Measurements from ENCODE around the gene DIPK1A.

Gene DIPK1A

DNA sequence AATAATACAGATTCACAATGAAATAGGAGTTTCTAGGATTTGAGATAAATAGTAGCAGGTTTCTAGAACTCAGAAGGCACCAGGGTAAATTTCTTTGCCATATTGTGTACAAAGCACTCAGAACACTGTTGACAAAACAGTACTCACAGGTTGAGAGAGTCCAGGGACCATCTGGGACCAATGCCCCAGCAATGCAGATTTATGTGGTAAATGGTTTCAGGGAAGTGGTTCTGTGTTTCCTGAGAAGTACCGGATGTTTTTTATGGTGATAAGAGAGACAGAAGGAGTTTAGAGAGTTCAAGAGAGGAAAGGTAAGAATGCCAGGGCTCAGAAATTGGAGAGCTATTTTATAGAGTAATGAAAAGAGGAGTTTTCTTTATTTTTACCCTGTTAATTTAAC lies 29.6 kb upstream of the DIPK1A start:
- H3K36me3 Mint-ChIP-seq (ENCODE audit: low read depth): no peaks in the 10 kb centered on the region
- DNase-seq: no peak
- no peak overlapping the region for H3K4me3 Mint-ChIP-seq
- no peak overlapping the region for H3K27ac Mint-ChIP-seq
- H3K4me1 Mint-ChIP-seq: peaks cover 3% of the 10 kb centered on the region
- peaks cover 6% of the 10 kb centered on the region for H3K27me3 Mint-ChIP-seq (ENCODE audit: low read depth, poor library complexity)
- TF ChIP-seq, protein P1, sequence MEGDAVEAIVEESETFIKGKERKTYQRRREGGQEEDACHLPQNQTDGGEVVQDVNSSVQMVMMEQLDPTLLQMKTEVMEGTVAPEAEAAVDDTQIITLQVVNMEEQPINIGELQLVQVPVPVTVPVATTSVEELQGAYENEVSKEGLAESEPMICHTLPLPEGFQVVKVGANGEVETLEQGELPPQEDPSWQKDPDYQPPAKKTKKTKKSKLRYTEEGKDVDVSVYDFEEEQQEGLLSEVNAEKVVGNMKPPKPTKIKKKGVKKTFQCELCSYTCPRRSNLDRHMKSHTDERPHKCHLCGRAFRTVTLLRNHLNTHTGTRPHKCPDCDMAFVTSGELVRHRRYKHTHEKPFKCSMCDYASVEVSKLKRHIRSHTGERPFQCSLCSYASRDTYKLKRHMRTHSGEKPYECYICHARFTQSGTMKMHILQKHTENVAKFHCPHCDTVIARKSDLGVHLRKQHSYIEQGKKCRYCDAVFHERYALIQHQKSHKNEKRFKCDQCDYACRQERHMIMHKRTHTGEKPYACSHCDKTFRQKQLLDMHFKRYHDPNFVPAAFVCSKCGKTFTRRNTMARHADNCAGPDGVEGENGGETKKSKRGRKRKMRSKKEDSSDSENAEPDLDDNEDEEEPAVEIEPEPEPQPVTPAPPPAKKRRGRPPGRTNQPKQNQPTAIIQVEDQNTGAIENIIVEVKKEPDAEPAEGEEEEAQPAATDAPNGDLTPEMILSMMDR (IDR thresholded peaks at IDR 0.05): no peak
- H3K9me3 Mint-ChIP-seq: no peaks in the 10 kb centered on the region

DNA sequence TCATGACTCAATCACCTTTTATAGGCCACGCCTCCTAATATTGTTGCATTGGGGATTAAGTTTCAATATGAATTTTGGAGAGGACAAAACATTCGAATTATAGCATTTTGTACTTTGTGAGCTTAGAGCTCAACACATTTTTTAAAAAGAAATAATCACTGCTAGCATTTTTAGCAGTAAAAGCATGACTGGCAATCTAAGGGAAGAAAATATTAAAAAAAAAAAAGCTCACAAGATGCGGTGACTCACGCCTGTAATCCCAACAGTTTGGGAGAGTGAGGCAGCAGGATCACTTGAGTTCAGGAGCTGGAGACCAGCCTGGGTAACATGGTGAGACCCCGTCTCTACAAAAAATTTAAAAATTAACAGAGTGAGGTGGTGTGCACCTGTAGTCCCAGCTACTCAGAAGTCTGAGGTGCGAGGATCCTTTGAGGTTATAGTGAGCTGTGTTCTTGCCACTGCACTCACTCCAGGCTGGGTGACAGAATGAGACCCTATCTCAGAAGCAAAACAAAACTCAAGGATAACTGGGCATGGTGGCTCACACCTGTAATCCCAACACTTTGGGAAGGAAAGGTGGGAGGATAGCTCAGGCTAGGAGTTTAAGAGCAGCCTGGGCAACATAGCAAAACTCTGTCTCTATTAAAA lies 28.8 kb upstream of the DIPK1A start:
- no peaks in the 10 kb centered on the region for H3K36me3 Mint-ChIP-seq (ENCODE audit: low read depth)
- H3K4me1 Mint-ChIP-seq: peaks cover 3% of the 10 kb centered on the region
- H3K27me3 Mint-ChIP-seq (ENCODE audit: low read depth, poor library complexity): peaks cover 6% of the 10 kb centered on the region
- no peaks in the 10 kb centered on the region for H3K9me3 Mint-ChIP-seq
- no peak overlapping the region for H3K27ac Mint-ChIP-seq
- no peak for DNase-seq
- TF ChIP-seq, protein P1 (IDR thresholded peaks at IDR 0.05): no peak
- H3K4me3 Mint-ChIP-seq: no peak overlapping the region

DNA sequence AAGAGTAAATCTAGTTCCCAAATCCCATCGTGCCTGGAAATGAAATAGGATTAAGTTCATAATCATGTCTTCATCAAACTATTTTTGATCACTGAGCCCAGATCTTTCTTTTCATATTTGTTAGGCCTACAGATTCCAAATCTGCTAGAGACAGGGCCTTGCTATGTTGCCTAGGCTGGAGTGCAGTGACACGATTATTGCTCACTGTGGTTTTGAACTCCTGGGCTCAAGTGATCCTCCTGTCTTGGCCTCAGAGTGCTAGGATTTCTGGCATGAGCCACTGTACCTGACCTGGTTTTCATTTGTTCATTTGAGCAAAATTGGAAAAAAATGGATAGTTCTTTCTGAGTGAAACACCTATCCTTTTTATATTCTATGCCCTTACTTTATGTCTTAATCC lies 28.0 kb upstream of the DIPK1A start:
- TF ChIP-seq, protein P1 (IDR thresholded peaks at IDR 0.05): no peak
- no peak for DNase-seq
- Mint-ChIP-seq H3K4me1 (peaks cover 3% of the 10 kb centered on the region), H3K9me3 (no peaks in the 10 kb centered on the region), H3K27me3 (ENCODE audit: low read depth, poor library complexity) (peaks cover 4% of the 10 kb centered on the region), H3K27ac (no peak overlapping the region), H3K4me3 (no peak overlapping the region), H3K36me3 (ENCODE audit: low read depth) (no peaks in the 10 kb centered on the region)

DNA sequence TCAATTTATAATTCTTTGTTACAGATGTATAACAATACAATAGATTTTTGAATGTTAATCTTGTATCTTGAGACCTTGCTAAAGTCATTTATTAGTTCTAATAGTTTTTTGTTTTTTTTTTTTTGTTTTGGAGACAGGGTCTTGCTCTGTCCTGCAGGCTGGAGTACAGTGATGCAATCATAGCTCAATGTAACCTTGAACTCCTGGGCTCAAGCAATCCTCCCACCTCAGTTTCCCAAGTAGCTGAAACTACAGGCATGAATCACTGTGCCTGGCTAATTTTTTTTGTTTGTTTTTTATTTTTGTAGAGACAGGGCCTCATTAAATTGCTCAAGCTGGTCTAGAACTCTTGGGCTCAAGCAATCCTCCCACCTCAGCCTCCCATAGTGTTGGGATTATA lies 26.2 kb upstream of the DIPK1A start:
- Mint-ChIP-seq H3K4me3 (no peak overlapping the region), H3K27me3 (ENCODE audit: low read depth, poor library complexity) (peaks cover 4% of the 10 kb centered on the region), H3K27ac (no peak overlapping the region), H3K36me3 (ENCODE audit: low read depth) (no peaks in the 10 kb centered on the region), H3K9me3 (peaks cover 8% of the 10 kb centered on the region), H3K4me1 (no peaks in the 10 kb centered on the region)
- DNase-seq: no peak
- TF ChIP-seq, protein P1 (IDR thresholded peaks at IDR 0.05): no peak

DNA sequence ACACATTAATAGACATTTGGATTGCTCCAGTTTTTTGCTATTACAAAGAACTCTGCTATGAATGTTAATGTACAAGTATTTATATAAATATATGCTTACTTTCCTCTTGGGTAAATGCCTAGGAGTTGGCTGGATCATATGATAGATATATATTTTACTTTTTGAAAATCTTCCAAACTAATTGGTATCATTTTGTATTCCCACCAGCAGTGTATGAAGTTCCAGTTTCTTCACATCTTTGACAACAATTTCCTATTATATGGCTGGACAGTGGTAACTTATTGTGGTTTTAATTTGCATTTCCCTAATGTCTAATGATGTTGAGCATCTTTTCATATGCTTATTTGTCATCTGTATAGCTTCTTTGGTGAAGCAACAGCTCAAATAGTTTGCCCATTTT lies 23.8 kb upstream of the DIPK1A start:
- no peaks in the 10 kb centered on the region for H3K36me3 Mint-ChIP-seq (ENCODE audit: low read depth)
- no peaks in the 10 kb centered on the region for H3K27me3 Mint-ChIP-seq (ENCODE audit: low read depth, poor library complexity)
- no peak overlapping the region for H3K4me3 Mint-ChIP-seq
- TF ChIP-seq, protein P1 (IDR thresholded peaks at IDR 0.05): no peak
- no peak overlapping the region for H3K27ac Mint-ChIP-seq
- peaks cover 19% of the 10 kb centered on the region for H3K9me3 Mint-ChIP-seq
- no peak for DNase-seq
- H3K4me1 Mint-ChIP-seq: no peaks in the 10 kb centered on the region

Data from nephron progenitor cell (in vitro differentiated cells).